OCI-LY7 (cell line): ENCODE data around the gene CENPP. TPM values are rescaled to one million over a fixed set of nuclear protein-coding genes. Genes with fewer than 3 reads are reported as not detected.

Experiments used
- BruUV-seq: library from RNA; stranded (reverse); fragments of 400-500 nt; replicated peaks from 2 replicates; lab custom pipeline; 2021; lab: Mats Ljungman, UMichigan
- CTCF ChIA-PET: fragments of 300-600 bp; sonication (Branson Sonifier 250); formaldehyde crosslinking; loops from one replicate; lab custom pipeline; 2022; ENCODE audit warnings: antibody characterized with exemption; ENCODE audit not compliant: unreplicated experiment; lab: Charles Lee
- POLR2A ChIA-PET: fragments of 300-600 bp; sonication (Branson Sonifier 250); formaldehyde crosslinking; loops from one replicate; lab custom pipeline; 2022; ENCODE audit warnings: antibody characterized with exemption; lab: Charles Lee
- DNase-seq: peaks from one replicate; pipeline ENCODE4 v3.0.0-alpha.2; 2015; ENCODE audit warnings: low spot score
- H2AFZ ChIP-seq: fragments of 200-600 bp; sonication (generic), shearing (Covaris generic); 2 replicates; pipeline ENCODE4 v1.6.1; 2014; ENCODE audit warnings: mild to moderate bottlenecking, antibody characterized with exemption, low read length, moderate library complexity
- H3K27ac ChIP-seq: fragments of 200-600 bp; sonication (generic); 2 replicates; pipeline ENCODE4 v1.5.1; 2014; ENCODE audit warnings: mixed run types, low read depth, mild to moderate bottlenecking, moderate library complexity, low read length, inconsistent platforms; ENCODE audit not compliant: poor library complexity, severe bottlenecking
- H3K36me3 ChIP-seq: fragments of 200-600 bp; sonication (generic); 2 replicates; pipeline ENCODE4 v1.6.1; 2014; ENCODE audit warnings: mild to moderate bottlenecking, antibody characterized with exemption, low read length, moderate library complexity, mixed read lengths; ENCODE audit not compliant: insufficient read depth
- H3K4me1 ChIP-seq: fragments of 200-600 bp; sonication (generic); 2 replicates; pipeline ENCODE4 v1.5.1; 2014; ENCODE audit warnings: mild to moderate bottlenecking, low read length; ENCODE audit not compliant: insufficient read depth, poor library complexity, severe bottlenecking
- H3K4me2 ChIP-seq: fragments of 200-600 bp; sonication (generic); 2 replicates; pipeline ENCODE4 v1.6.1; 2014; ENCODE audit warnings: mild to moderate bottlenecking, low read length
- H3K4me3 ChIP-seq: fragments of 200-600 bp; sonication (generic); 2 replicates; pipeline ENCODE4 v1.5.1; 2014; ENCODE audit warnings: mild to moderate bottlenecking, low read depth, low read length; ENCODE audit not compliant: poor library complexity, severe bottlenecking
- H3K79me2 ChIP-seq: fragments of 200-600 bp; sonication (generic); 2 replicates; pipeline ENCODE4 v1.6.1; 2016; ENCODE audit warnings: low read depth, mild to moderate bottlenecking, low read length, moderate library complexity, mixed read lengths; ENCODE audit not compliant: insufficient read depth
- H3K9me2 ChIP-seq: fragments of 200-600 bp; sonication (generic); 2 replicates; pipeline ENCODE4 v1.6.1; 2016; ENCODE audit warnings: mild to moderate bottlenecking, low read length, mixed read lengths; ENCODE audit not compliant: insufficient read depth
- H3K9me3 ChIP-seq: fragments of 200-600 bp; sonication (generic); 2 replicates; pipeline ENCODE4 v1.6.1; 2014; ENCODE audit warnings: mild to moderate bottlenecking, mixed run types, low read length, mixed read lengths
- H4K20me1 ChIP-seq: fragments of 200-600 bp; sonication (generic); 2 replicates; pipeline ENCODE4 v1.6.1; 2014; ENCODE audit warnings: mild to moderate bottlenecking, antibody characterized with exemption, low read length, moderate library complexity, mixed read lengths; ENCODE audit not compliant: insufficient read depth
- CTCF ChIP-seq: fragments of 200-600 bp; sonication (generic); conservative IDR thresholded peaks from 2 replicates; pipeline ENCODE4 v1.5.1; 2014; ENCODE audit warnings: mild to moderate bottlenecking, antibody characterized with exemption, low read length, moderate library complexity, mixed read lengths
- EZH2phosphoT487 ChIP-seq: fragments of 200-600 bp; sonication (generic); IDR thresholded peaks from 2 replicates; pipeline ENCODE4 v1.6.1; 2018; ENCODE audit warnings: low read depth, borderline replicate concordance, mild to moderate bottlenecking, mixed run types, antibody characterized with exemption, low read length, moderate library complexity, mixed read lengths
- intact Hi-C: fragments of 100-400 bp; cut with micrococcal nuclease; formaldehyde crosslinking; loops from one replicate; pipeline ENCODE4 v1.10.0; 2022; ENCODE audit not compliant: unreplicated experiment
- total RNA-seq, 2 experiments: library from RNA; depleted of rRNA in 1 of 2; stranded (reverse); fragments of >200 nt in 1 of 2; shearing (Covaris generic) in 1 of 2; gene quantifications; 2 replicates each; pipeline ENCODE4 v1.2.3, GENCODE V29; 2014 to 2022

Gene CENPP
- total RNA-seq, 2 experiments from 2014 or later: 25.4 to 30.9 TPM

GRCh38 chr9:92665836-92666235, 340.1 kb downstream of the CENPP start:
- Histone ChIP-seq H4K20me1 (peaks cover 6% of the 10 kb centered on the region; the same call in 1 of the 2 replicates), H3K9me3 (no peaks in the 10 kb centered on the region), H3K36me3 (peaks cover 35% of the 10 kb centered on the region; the same call in 1 of the 2 replicates), H3K79me2 (peaks cover 39% of the 10 kb centered on the region; the same call in 1 of the 2 replicates), H3K27ac (no peak overlapping the region), H3K4me2 (no peak overlapping the region; the same call in 1 of the 2 replicates), H3K9me2 (no peaks in the 10 kb centered on the region), H3K4me3 (no peak overlapping the region), H3K4me1 (peaks cover 18% of the 10 kb centered on the region), H2AFZ (no peak overlapping the region)
- ChIA-PET CTCF (no interaction called here), POLR2A (no interaction called here)
- DNase-seq: no peak
- intact Hi-C loops: no loop called here
- no TSS peak for BruUV-seq
- TF ChIP-seq CTCF (no peak), EZH2phosphoT487 (no peak)

GRCh38 chr9:92666236-92666635, 340.5 kb downstream of the CENPP start:
- H3K4me3 ChIP-seq: no peak overlapping the region
- CTCF ChIA-PET: no interaction called here
- peaks cover 6% of the 10 kb centered on the region; the same call in 1 of the 2 replicates for H4K20me1 ChIP-seq
- peaks cover 43% of the 10 kb centered on the region; the same call in 1 of the 2 replicates for H3K79me2 ChIP-seq
- H3K36me3 ChIP-seq: peaks cover 35% of the 10 kb centered on the region; the same call in 1 of the 2 replicates
- no peak overlapping the region for H2AFZ ChIP-seq
- no peaks in the 10 kb centered on the region for H3K9me2 ChIP-seq
- no peak overlapping the region for H3K27ac ChIP-seq
- no peak overlapping the region; the same call in 1 of the 2 replicates for H3K4me2 ChIP-seq
- peaks cover 22% of the 10 kb centered on the region for H3K4me1 ChIP-seq
- H3K9me3 ChIP-seq: no peaks in the 10 kb centered on the region
- BruUV-seq: no TSS peak
- no peak for TF ChIP-seq CTCF
- TF ChIP-seq EZH2phosphoT487: no peak
- POLR2A ChIA-PET: no interaction called here
- no peak for DNase-seq
- intact Hi-C loops: no loop called here

- BruUV-seq: no TSS peak
- TF ChIP-seq EZH2phosphoT487: no peak
- no peak for TF ChIP-seq CTCF
- peaks cover 26% of the 10 kb centered on the region for H3K4me1 ChIP-seq
Observed at GRCh38 chr9:92666912-92667532, 341.3 kb downstream of the CENPP start.

More at GRCh38 chr9:92666912-92667532, 341.3 kb downstream of the CENPP start:
- Histone ChIP-seq H3K79me2 (peaks cover 45% of the 10 kb centered on the region; the same call in 1 of the 2 replicates), H3K27ac (no peak overlapping the region), H3K9me3 (no peaks in the 10 kb centered on the region), H2AFZ (no peak overlapping the region), H3K4me3 (no peak overlapping the region), H3K9me2 (no peaks in the 10 kb centered on the region), H4K20me1 (peaks cover 6% of the 10 kb centered on the region; the same call in 1 of the 2 replicates), H3K4me2 (no peak overlapping the region), H3K36me3 (peaks cover 32% of the 10 kb centered on the region; the same call in 1 of the 2 replicates)
- DNase-seq: no peak
- ChIA-PET POLR2A (no interaction called here), CTCF (no interaction called here)
- intact Hi-C loops: no loop called here
